NCI-H1436 treated with DMSO at 0.1 percent for 48 hours (cell line): Measurements from ENCODE around the gene CETN2.
"Not testable (repeated sequence)": the region's sequence is repeated elsewhere in the genome, so short reads cannot be mapped to it uniquely, and the experiment has no call there.

Source experiments
- DNase-seq: peaks from one replicate; lab custom pipeline; 2025; lab: John Stamatoyannopoulos, UW

The CETN2 gene

DNA sequence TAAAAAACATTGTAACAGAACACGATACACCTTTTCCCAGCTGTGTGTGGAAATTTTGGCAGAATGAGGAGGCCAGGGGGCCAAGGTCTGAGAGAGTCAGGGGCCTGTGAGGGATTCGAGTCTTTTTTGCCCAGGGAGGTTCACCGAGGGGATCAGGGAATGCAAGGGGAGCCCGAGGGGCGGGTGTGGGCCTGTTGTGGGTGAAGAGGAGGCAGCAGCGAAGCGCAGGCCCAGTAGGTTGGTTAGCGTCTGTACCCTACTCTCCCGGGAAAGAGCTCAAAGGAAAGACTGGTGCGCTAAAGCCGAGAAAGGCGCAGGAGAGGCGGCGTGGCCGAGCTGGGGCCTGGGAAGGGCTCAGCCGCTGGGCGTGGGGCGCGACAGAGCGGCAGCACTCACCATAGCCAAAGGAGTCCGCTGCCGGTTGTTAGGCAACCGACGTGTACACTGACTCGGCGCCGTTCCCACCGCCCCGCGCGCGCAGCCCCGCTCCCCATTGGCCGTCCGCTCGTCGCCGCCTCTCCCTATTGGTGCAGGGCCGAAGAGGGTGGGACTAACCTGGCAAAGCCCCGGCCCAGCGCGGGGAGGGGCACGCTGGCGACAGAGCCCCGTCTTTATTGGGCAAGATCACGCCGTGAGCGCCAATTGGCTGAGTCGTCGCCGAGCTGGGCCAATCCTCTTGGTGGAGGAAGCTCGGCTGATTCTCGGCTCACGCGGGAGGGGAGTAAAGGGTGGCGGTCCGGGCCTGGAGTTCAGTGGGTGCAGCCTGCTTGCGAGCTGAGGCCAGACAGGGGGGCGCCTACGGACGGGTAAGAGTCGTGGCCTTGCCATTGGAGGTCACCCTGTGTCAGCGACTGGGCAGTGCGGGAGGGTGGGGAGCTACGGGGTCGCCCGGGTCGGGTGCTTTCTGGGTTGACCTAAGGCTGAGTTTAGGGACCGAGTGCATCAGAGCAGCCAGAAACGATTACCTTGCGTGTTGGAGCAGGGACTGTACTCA, at the start of gene CETN2, which contains the start of gene NSDHL:
Gene CETN2, minus strand, starts transcription at position 446 of the 994 bp plus-strand sequence. Its CDS starts 47 bp downstream, at position 399.
Gene NSDHL, plus strand, starts transcription at position 752 of the 994 bp plus-strand sequence. CDS start 15,262 bp downstream, outside the sequence.
- DNase-seq, result peak; percentile 94

DNA sequence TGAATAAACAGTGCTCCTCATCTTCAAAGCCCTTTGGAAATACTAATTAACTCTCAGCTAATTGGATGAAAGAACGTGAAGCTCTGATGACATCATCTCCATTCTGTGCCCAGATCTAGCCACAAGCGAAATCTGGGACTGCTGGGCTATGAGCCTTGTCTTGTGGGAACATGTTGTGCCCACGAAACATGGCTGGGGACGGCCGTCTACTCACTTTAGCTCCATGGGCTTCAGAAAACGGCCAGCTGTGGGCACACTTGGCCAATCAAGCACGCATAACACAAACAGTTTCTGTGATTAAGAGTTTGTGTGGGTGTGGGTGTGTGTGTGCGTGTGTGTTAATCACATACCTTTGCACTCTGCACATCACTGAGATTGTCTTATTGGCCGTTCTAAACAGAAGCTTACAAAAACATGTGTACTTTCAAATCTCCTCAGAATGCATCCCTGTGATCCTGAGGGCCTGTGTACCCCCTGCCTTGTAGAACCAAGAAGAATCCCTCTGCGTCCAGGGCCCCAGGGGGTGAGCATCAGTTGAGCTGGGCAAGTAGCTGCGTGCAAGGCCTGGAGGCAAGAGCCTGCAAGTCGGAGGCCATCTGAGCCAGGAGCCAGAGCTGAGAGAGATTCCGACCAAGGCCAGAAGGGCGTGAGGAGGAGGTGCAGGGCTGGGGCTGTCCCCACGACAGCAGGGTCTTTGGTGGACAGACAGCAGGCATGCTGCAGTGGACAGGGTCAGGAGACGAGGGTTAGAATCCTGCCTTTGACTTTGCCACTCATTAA, 48.6 kb upstream of the CETN2 start:
- no peak for DNase-seq

DNA sequence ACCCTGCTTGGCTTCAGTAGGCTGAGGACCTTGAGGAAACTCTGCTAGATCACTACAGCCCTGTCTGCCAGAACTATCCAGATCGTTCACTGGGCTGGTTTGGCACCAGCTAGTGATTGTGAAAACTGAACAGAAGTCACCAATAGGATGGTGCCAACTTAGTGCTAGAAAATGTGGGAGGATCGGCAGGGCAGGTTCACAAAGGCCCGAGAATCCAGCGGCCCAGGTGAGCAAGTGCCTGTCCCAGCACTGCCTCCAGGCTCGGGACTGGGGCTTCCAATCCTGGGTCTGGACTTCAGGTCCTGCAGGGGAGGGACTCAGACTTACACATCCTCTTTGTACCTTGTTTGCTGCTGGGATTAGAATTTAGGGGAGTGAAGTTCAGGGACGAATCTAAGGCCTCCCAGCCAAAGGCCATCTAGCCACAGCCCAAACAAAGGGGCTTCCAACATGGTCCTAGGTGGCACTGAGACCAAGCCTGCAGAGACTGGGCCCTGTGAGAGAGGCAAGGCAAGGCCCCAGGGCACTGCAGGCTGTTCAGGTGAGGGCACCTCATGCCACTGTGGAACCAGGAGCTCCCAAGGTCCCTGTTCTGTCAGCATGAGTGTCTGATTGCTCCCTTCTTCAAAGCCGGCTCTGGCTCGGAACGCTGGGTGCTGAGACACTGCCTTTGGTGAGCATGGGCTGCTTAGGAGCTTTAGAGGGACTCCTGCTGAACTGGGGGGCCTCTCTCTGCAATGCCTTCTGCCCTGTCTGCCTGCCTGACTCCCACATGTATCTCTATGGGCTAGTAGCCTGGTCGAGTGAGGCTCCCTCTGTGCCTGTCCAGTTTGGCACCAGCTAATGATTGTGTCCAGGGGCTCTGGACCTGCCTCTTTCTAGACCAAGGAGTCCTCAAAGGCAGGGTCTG, 46.6 kb upstream of the CETN2 start:
- no peak for DNase-seq

DNA sequence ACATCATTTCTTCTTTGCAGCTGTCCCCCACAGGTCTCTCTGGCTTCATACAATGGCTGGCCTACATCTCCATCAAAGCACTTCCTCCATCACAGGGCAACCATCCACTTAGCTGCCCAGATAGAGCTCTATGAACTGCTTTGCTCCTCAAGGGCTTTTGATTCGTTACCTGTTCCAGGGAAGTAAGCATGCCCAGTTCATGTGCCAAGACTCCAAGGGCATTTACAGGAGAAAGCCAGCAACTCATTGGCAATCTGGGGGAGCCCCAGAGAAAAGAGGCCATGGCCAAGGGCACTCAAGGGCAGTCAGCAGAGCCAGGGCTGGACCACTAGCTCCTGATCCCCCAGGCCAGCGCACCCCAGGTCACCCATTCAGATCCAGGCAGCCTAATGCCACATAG, 42.8 kb upstream of the CETN2 start:
- DNase-seq, result no peak

DNA sequence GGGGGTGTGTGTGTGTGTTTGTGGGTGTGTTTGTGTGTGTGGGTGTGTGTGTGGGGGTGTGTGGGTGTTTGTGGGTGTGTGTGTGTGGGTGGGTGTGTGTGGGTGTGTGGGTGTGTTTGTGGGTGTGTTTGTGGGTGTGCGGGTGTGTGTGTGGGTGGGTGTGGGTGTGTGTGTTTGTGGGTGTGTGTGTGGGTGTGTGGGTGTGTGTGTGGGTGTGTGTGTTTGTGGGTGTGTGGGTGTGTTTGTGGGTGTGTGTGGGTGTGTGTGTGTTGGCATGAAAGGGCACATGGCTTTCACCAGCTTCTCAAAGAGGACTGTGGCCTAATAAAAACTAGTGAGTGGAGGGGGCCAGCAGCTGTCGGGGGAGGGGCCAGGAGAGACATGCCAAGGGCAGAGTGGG, 42.0 kb upstream of the CETN2 start:
- DNase-seq, result no peak

DNA sequence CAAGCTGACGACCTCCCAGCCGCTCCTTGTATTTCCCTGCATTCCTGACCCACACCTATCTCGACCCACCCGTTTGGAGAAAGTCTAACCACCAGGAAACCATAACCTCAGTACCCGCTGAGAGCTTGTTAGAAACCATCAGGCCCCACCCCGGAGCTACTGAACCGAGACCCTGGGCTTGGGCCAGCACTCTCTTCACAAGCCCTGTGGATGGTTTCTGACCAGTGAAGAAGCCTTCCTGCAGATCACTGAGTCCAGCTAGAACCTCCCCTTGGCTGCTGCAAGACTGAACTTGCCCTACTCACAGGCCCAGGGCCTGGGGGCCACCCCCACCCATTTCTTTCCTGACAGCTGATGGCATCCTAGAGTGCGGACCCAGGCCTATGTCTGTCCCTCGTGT, 40.7 kb upstream of the CETN2 start:
- no peak for DNase-seq

DNA sequence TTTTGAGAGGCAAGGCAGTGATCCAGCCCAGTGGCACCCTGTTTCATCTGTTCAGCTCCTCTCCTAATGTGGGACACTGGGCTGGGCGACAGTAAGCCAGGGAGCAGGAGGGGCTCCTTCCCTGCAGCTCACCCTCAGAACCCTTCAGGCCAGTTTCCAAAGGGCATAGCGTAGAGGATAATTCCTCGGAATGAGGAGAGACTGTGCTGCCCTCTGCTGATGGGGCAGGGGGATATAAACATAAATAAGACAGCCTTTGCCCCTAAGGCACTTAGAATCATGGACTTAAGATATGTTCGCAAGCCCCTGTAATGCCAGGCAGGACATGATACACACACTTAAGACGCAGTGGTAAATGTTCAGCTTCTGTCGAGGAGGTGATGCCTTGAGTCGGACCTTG, 39.4 kb upstream of the CETN2 start:
- no peak for DNase-seq

DNA sequence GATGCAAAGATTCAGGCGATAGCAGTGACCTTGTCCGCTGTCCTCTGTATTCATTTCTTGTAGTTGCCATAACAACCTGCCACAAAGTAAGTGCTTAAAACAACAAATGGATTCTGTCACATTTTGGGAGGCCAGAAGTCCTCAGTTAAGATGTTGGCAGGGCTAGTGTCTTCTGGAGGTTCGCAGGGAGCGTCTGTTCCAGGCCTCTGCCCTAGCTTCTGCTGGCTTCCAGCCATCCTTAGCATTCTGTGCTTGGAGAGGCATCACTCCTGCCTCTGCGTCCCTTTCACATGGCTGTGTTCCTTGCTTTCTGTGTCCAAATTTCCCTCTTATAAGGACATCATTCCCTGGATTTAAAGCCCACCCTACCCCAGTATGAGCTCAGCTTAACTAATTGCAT, 35.8 kb upstream of the CETN2 start:
- no peak for DNase-seq

DNA sequence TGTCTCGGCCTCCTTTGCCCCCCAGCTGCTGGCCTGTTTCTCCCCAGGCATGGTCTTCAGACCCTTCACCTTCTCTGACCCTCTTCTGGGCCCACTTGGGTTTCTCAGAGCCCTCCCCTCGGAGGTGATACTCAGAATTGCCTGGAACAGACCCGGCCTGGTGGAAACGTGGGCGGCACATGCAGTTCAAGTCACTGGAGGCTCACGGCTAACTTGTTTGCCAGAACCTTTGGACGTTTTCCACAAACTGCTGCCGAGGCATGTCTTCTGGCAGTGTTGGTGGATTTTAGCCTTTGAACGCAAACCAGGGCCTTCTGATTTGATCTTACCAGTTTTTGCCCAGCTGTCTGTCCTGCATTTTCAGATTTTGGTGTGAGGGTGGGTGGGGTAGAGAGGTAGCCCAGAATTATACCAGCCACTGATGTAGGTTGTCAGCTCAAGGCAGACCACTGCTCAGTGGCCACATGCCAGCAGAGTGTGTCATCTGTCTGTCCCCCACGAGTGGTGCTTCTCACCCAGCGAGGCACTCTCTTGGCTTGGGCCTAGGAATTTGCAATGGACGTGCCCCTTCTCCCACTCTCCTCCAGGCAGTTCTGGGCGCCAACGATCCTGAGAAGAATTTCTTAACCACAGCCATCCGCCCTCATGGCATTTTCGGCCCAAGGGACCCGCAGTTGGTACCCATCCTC, 34.8 kb upstream of the CETN2 start:
- no peak for DNase-seq

DNA sequence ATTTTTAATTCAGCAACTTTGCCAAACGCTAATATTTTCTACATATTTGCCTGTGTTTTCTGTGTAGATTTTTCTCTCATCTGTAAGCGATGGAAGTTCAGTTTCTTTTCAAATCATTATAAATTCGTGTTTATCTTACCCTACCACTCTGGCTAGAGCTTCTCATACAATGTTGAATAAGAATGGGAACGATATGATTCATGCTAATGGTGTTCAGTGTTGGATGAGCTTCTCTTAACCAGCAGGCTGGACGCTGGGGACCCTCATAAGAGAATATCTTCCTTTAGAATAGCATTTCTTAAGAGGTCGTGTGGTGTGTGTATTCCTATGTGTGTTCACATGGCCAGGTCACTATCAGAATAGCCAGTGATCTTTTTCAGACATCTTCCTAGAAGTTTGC, 31.3 kb upstream of the CETN2 start:
- no peak for DNase-seq

DNA sequence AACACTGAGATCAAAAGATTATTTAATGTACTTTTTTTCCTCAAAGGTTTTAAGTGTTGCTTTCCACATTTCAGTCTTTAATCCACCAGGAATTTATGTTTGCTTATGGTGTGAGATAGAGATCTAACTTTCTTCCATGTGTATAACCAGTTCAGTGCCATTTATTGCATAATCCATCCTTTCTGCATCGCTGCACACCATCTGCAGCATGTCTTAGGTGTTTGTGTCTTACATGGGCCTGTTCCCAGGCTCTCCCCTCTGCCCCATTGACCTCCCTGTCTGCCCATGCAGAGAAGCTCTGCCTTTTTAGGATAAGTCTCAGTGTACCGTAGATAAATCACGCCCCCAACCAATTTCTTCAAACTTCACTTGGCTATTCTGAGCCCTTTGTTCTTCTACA, 30.6 kb upstream of the CETN2 start:
- no peak for DNase-seq

DNA sequence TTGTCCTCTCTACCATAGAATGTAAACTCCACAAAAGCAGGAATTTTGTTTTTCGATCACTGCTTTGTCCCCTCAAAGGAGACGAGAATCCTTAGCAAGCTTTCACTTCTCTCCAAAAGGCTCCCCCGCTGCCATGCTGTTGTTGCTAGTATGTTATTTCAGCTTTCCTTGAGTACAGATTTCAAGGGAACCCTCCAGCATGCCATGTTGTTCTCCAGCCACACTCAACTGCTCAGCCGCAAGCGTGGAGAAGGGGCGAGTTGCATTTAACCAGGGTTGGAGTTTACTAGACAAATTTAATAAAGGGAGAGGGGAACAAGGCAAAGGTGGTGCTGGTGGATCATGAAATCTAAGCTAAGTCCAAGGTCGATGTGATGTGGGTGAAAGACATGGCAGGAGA, 23.4 kb upstream of the CETN2 start:
- DNase-seq, result no peak

DNA sequence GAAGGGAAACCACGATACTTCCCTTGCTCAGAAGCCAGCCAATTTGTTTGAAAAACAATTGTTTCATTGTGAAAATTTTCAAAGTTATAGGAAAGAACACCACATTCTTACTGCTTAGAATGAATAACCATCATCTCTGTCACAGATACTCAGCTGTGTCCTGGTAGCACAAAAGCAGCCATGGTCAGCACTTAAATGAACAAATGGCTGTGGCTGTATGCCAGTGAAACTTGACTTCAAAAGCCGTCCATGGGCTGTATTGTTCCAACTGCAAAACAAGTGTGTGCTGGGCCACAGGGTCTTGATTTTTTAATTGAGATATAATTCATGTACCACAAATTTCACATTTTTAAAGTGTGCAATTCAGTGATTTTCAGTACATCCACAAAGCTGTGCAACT, 19.9 kb upstream of the CETN2 start:
- no peak for DNase-seq

DNA sequence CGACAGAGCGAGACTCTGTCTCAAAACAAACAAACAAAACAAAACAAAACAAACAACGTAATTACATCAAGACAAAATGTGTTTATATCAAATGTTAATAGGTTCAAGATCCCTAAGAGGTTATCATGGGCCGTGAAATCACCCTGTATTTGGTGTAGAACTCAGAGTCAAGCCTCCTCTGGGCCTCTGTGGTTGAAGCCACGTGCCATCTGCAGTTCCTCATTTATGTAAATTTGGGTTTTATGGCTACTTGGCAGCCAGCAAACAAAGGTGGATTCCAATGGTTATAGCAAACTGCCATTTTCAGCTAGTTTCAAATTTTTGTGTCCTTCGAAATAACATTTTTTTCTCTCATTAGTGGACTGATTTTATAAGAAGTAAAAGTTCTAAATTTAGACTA, 16.7 kb upstream of the CETN2 start:
- no peak for DNase-seq

DNA sequence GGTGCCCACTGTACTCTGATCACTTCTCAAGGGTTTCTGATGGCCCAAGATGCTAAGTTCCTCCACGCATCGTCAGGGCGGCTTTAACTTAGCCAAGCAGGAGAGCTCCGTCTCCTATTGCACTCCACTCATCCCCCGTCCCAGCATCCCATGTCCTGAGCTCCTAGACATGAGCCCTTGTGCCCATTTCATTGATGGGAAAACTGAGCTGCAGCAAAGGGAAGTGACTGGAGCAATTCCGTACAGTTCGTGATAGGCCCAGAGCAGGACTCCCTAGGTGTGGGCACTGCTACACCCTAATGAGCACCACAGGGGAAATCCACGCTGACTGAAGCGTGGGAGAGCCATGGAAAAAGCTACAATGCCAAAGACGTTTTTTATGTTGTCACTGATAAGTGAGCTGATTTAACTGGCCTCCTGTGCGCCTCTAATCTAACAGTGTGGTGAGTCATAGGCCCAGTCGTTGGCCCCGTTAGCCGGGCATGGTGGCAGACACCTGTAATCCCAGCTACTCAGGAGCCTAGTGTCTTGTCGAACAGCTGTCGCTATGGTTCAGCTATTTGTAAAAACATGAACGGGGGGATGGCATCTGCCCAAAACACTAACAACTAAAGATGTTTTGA, 15.2 kb upstream of the CETN2 start:
- DNase-seq, result no peak

DNA sequence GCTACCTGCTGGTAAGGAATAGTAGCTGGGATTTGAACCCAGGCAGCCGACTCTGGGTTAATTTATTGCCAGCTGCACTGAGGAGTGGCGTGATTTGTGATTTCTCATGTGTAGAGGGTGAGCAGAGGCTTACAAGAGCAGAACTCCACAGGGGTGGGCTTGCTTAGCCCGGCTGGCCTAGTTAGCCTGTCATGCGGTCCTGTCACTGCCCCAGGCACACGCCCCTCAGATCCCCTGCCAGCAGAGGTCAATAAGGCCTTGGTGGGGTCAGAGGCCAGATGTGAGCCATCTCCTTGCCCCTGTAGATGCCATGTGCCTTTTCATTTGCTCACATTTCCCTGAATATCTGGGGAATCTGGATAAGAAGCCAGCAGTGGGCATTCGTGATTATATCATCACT, 13.7 kb upstream of the CETN2 start:
- DNase-seq, result no peak

DNA sequence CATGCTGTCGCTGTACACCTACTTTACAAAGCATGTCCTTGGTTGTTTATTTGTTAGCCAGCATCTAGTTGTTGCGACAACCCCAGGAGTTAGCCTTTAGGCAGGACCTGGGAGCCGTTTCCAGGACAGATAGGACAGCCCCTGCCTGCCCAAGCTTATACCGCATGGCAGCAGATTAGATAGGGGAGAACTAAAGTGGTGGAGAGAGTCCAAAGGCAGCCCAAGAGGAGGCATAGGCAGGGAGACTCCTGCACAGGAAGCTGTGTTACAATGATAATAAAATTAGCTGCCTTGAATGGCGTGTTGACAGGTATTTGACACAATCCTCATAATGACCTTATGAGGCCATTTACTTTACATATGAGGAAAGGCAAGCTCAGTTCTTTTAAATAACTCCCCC, 13.3 kb upstream of the CETN2 start:
- no peak for DNase-seq

DNA sequence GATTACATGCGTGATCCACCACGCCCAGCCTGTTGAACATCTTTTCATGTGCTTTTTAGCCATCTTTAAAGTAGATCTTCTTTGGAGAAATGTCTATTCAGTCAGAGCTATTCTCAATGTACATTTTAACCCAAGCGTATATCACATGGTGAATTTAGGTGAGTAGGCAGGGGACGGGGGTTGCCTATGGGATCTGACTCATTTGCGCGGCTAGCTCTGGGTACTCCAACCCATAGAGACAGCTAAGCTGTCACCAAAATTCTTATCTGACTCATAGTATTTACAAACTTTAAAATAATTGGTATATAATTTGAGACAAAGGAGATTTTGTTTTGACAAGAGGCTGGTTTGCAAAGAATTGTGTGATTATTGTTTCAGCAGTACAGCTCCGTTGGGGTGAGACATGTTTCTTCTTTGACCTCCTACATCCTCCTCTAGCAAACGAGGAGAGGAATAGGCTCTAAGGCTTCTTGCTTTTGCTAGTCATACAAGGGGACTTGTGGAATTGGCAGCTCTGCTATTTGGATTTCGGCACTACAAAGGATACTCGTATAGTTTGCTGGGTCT, 12.3 kb upstream of the CETN2 start:
- no peak for DNase-seq

DNA sequence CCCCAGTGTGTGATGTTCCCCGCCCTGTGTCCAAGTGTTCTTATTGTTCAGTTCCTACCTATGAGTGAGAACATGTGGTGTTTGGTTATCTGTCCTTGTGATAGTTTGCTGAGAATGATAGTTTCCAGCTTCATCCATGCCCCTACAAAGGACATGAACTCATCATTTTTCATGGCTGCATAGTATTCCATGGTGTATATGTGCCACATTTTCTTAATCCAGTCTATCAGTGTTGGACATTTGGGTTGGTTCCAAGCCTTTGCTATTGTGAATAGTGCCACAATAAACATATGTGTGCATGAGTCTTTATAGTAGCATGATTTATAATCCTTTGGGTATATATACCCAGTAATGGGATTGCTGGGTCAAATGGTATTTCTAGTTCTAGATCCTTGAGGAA, 4.9 kb upstream of the CETN2 start:
- not testable (repeated sequence) for DNase-seq

DNA sequence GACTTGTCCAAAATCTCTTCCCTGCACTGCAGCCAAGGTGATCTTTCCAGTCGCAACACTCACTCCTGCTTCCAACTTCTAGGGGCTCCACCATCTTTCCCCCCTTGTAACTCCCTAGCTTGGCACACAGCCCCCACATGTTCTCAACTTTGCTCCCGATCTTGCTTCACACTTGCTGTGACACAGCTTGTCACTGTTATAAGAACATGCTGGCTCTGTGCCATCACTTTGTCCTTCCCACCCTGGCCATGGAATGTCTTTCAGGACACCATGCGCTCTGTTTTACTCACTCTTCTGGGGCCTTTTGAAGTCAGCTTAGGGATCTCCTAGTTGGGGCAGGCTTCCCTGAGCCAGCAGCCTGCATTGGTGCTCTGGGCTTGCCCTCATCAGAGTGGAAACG, 2.8 kb upstream of the CETN2 start:
- no peak for DNase-seq

DNA sequence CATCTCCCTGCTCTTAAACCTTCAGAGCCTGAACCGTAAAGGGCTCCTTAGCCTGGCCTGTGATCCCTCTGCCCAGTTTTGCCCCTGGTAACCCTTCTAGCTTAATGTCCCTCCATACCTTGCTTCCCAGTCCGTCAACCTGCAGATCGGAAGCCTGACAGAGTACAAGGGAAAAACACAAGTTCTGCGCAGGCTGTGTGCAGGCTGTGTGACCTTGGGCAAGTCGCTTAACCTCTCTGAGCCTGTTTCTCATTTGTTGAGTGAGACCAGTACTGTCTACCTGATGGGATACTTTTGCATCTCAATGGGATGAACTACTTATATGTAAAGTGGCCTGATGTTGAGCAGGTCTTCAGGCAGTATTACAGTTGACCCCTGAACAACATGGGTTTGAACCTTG, 2.0 kb upstream of the CETN2 start:
- DNase-seq, result no peak
